ENCODE data around the gene GABRG1. TPM values are rescaled to one million over a fixed set of nuclear protein-coding genes. Genes with fewer than 3 reads are reported as not detected.

The GABRG1 gene
- polyA plus RNA-seq, 3 donors = not detected

DNA sequence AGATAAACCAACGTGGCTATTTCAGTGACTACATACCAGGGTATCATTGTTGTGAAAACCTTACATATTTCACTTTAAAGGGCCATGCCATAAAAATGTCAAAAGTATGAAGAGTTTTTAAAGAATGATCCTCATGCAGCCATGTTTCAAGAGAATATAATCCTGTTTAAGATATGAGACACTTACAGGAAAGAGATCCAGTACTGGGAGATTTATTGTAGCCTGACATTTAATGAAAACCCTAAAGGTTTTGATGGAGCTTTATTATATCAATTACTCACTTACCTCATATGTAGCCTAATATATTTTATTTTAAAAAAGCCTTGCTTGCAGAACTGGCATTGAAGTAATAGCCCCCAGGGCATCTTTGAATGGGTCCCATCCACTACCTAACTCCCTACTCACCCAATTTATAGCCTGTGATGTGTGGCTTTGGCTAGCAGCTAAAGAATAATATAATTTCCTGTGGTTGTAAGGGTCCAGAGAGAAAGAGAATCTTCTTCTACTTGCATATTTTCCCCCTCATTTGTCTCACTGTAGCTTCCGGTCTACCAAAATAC, 7.7 kb upstream of the GABRG1 start:
- Histone ChIP-seq H4K20me1 (ENCODE audit: insufficient read depth, low read length) (no peaks in the 10 kb centered on the region), H3K9ac (ENCODE audit: insufficient read depth, low read length, poor library complexity, severe bottlenecking) (no peak overlapping the region), H3K36me3 (replicated peaks in 1 of 2; ENCODE audit: control insufficient read depth in 1 of 2, insufficient read depth in 2 of 2, low read length in 2 of 2) (no peaks in the 10 kb centered on the region), H3K4me3 (replicated peaks in 1 of 3; ENCODE audit: low read depth in 2 of 3, low read length in 3 of 3) (no peak overlapping the region), H3K4me1 (ENCODE audit: control insufficient read depth in 1 of 2, insufficient read depth in 2 of 2, low read length in 2 of 2) (no peaks in the 10 kb centered on the region), H3K79me2 (ENCODE audit: insufficient read depth, low read length) (no peaks in the 10 kb centered on the region), H3K4me2 (replicated peaks; ENCODE audit: extremely low read depth, low read length, poor library complexity, severe bottlenecking) (no peak overlapping the region), H2AFZ (ENCODE audit: insufficient read depth, low read depth, low read length, poor library complexity, severe bottlenecking) (no peak overlapping the region), H3K27ac (ENCODE audit: low read depth in 1 of 2, low read length in 2 of 2) (no peak overlapping the region), H3K9me3 (replicated peaks in 1 of 2; ENCODE audit: control insufficient read depth in 1 of 2, insufficient read depth in 1 of 2, low read length in 2 of 2) (no peaks in the 10 kb centered on the region), H3K27me3 (ENCODE audit: control insufficient read depth in 2 of 2, insufficient read depth in 2 of 2, low read length in 2 of 2) (no peaks in the 10 kb centered on the region)
- Mint-ChIP-seq H3K9me3 (peaks cover 0 to 2% (median 0%) of the 10 kb centered on the region in 7 donors), H3K4me1 (no peaks in the 10 kb centered on the region), H3K27me3 (ENCODE audit: low read depth in 3 of 3) (no peaks in the 10 kb centered on the region), H3K4me3 (no peak overlapping the region), H3K27ac (no peak overlapping the region), H3K36me3 (no peaks in the 10 kb centered on the region)
- WGBS (ENCODE audit: insufficient coverage) = no CpG with 5 or more reads among the region's 2 CpGs
- TF ChIP-seq CTCF (IDR thresholded peaks at IDR 0.05) = no peak
- no peak for DNase-seq
- intact Hi-C loops (cut with micrococcal nuclease) = no loop called here

- no peaks in the 10 kb centered on the region for H4K20me1 ChIP-seq (ENCODE audit: insufficient read depth, low read length)
- H3K4me3 ChIP-seq (replicated peaks in 1 of 3; ENCODE audit: low read depth in 2 of 3, low read length in 3 of 3) = no peak overlapping the region
- no peaks in the 10 kb centered on the region for H3K79me2 ChIP-seq (ENCODE audit: insufficient read depth, low read length)
- H3K27ac ChIP-seq (ENCODE audit: low read depth in 1 of 2, low read length in 2 of 2) = no peak overlapping the region
- no peak overlapping the region for H3K4me3 Mint-ChIP-seq
- no peak for DNase-seq
- H3K4me1 Mint-ChIP-seq = no peaks in the 10 kb centered on the region
- no peaks in the 10 kb centered on the region for H3K36me3 Mint-ChIP-seq
- H3K27me3 Mint-ChIP-seq (ENCODE audit: low read depth in 3 of 3) = peaks cover 2 to 7% (median 4%) of the 10 kb centered on the region in 3 donors
- H2AFZ ChIP-seq (ENCODE audit: insufficient read depth, low read depth, low read length, poor library complexity, severe bottlenecking) = no peak overlapping the region
- WGBS (ENCODE audit: insufficient coverage) = 58% methylated on average over 10 of the region's 14 CpGs
- H3K9me3 ChIP-seq (replicated peaks in 1 of 2; ENCODE audit: control insufficient read depth in 1 of 2, insufficient read depth in 1 of 2, low read length in 2 of 2) = no peaks in the 10 kb centered on the region
- H3K27me3 ChIP-seq (ENCODE audit: control insufficient read depth in 2 of 2, insufficient read depth in 2 of 2, low read length in 2 of 2) = no peaks in the 10 kb centered on the region
- H3K9ac ChIP-seq (ENCODE audit: insufficient read depth, low read length, poor library complexity, severe bottlenecking) = no peak overlapping the region
- TF ChIP-seq CTCF (IDR thresholded peaks at IDR 0.05) = no peak
- no peak overlapping the region for H3K27ac Mint-ChIP-seq
- no peak overlapping the region for H3K4me2 ChIP-seq (replicated peaks; ENCODE audit: extremely low read depth, low read length, poor library complexity, severe bottlenecking)
- H3K36me3 ChIP-seq (replicated peaks in 1 of 2; ENCODE audit: control insufficient read depth in 1 of 2, insufficient read depth in 2 of 2, low read length in 2 of 2) = no peaks in the 10 kb centered on the region
- no peaks in the 10 kb centered on the region for H3K4me1 ChIP-seq (ENCODE audit: control insufficient read depth in 1 of 2, insufficient read depth in 2 of 2, low read length in 2 of 2)
- intact Hi-C loops (cut with micrococcal nuclease) = no loop called here
- peaks cover 0 to 2% (median 0%) of the 10 kb centered on the region in 7 donors for H3K9me3 Mint-ChIP-seq
Measured at GRCh38 chr4:46124773-46125413, 1.0 kb upstream of the GABRG1 start.
